OCI-LY7 (cell line): ENCODE data around the gene NECAB2.

Experiments
- EZH2phosphoT487 ChIP-seq: fragments of 200-600 bp; sonication (generic); IDR thresholded peaks from 2 replicates; pipeline ENCODE4 v1.6.1; 2018; ENCODE audit warnings: low read depth, borderline replicate concordance, mild to moderate bottlenecking, mixed run types, antibody characterized with exemption, low read length, moderate library complexity, mixed read lengths
- TF ChIP-seq, protein P1 (sequence below): fragments of 200-600 bp; sonication (generic); conservative IDR thresholded peaks from 2 replicates; pipeline ENCODE4 v1.5.1; 2014; ENCODE audit warnings: mild to moderate bottlenecking, antibody characterized with exemption, low read length, moderate library complexity, mixed read lengths

DNA sequence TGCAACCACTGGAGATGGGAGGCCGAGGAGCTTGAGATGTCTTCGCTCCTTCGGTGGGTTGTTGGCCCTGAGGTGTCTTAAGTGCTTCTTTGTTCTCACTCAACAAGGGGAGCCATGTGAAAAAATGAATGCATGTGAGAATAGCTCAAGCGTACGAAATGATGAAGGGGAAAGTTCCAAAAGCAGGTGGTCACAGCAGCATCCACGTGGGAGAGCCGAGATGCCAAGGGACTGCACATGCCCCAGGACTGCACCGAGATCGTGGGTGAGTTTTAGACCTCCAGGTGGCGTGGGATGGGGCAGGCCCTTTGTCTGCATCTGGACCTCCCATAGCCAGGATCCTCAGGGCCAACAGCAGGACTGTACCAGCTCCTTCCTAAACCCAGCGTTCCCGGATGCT is 66.5 kb downstream of the NECAB2 start:
- TF ChIP-seq, protein P1, sequence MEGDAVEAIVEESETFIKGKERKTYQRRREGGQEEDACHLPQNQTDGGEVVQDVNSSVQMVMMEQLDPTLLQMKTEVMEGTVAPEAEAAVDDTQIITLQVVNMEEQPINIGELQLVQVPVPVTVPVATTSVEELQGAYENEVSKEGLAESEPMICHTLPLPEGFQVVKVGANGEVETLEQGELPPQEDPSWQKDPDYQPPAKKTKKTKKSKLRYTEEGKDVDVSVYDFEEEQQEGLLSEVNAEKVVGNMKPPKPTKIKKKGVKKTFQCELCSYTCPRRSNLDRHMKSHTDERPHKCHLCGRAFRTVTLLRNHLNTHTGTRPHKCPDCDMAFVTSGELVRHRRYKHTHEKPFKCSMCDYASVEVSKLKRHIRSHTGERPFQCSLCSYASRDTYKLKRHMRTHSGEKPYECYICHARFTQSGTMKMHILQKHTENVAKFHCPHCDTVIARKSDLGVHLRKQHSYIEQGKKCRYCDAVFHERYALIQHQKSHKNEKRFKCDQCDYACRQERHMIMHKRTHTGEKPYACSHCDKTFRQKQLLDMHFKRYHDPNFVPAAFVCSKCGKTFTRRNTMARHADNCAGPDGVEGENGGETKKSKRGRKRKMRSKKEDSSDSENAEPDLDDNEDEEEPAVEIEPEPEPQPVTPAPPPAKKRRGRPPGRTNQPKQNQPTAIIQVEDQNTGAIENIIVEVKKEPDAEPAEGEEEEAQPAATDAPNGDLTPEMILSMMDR: no peak
- no peak for TF ChIP-seq EZH2phosphoT487
